ENCODE data around the gene C17orf75.

DNA sequence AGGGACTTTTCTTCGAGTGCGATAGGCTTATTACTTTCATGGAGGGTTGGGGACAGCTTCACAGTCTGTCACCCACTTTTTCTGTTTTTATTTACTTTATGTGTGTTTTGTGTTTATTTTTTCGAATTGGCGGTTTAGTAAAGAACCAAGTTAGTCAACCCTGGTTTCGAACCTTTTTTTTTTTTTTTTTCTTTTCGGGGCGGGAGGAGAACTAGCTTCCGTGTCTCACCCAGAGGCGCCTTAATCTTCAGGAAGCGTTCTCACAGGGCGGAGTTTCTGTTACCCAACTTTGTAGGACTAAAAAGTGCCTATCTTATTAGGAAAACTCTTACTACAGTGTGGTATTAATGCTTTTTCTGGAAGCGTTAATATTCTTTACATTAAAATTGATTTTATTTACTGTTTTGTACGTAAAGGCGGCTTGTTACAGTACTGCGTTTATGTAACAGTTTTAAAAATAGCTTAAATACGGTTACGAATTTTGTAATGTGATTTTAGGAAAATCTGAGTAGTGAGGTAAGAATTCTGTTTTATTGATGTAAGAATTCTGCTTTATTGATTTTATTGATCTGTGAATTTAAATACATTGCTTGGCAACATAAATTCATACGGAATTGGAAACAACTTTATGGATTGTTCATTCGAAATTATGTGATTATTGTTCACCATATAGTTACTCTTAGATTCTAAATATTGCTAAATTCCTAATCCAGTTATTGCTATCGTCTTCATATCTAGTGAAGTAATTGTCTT, 8.9 kb upstream of the C17orf75 start:
- TF ChIP-seq, protein P1, sequence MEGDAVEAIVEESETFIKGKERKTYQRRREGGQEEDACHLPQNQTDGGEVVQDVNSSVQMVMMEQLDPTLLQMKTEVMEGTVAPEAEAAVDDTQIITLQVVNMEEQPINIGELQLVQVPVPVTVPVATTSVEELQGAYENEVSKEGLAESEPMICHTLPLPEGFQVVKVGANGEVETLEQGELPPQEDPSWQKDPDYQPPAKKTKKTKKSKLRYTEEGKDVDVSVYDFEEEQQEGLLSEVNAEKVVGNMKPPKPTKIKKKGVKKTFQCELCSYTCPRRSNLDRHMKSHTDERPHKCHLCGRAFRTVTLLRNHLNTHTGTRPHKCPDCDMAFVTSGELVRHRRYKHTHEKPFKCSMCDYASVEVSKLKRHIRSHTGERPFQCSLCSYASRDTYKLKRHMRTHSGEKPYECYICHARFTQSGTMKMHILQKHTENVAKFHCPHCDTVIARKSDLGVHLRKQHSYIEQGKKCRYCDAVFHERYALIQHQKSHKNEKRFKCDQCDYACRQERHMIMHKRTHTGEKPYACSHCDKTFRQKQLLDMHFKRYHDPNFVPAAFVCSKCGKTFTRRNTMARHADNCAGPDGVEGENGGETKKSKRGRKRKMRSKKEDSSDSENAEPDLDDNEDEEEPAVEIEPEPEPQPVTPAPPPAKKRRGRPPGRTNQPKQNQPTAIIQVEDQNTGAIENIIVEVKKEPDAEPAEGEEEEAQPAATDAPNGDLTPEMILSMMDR (conservative IDR thresholded peaks at IDR 0.05; ENCODE audit: low read length): no peak
- no peak for TF ChIP-seq EZH2phosphoT487 (IDR thresholded peaks at IDR 0.05; ENCODE audit: borderline replicate concordance)

All from Loucy (cell line).